Endodermal cell (in vitro differentiated cells): ENCODE results near the gene TRIM40. TPM values are rescaled to one million over a fixed set of nuclear protein-coding genes. Genes with fewer than 3 reads are reported as not detected.

ENCODE experiments used
- DNase-seq: peaks from one replicate; pipeline ENCODE4 v3.0.0-alpha.2; 2017
- H3K27ac ChIP-seq: 2 replicates; pipeline ENCODE4 v1.5.1; 2013; ENCODE audit warnings: mild to moderate bottlenecking, low read depth, low read length, moderate library complexity
- H3K27me3 ChIP-seq: 2 replicates; pipeline ENCODE4 v1.6.1; 2013; ENCODE audit warnings: mild to moderate bottlenecking, low read length, moderate library complexity; ENCODE audit not compliant: insufficient read depth, control insufficient read depth, poor library complexity, severe bottlenecking
- H3K36me3 ChIP-seq: 2 replicates; pipeline ENCODE4 v1.7.0; 2013; ENCODE audit warnings: mild to moderate bottlenecking, low read length, moderate library complexity; ENCODE audit not compliant: control insufficient read depth, insufficient read depth
- H3K4me1 ChIP-seq: one replicate; pipeline ENCODE4 v1.7.0; 2013; ENCODE audit warnings: low read length; ENCODE audit not compliant: control insufficient read depth, insufficient read depth
- H3K4me3 ChIP-seq: 2 replicates; pipeline ENCODE4 v1.5.1; 2013; ENCODE audit warnings: mild to moderate bottlenecking, low read length, moderate library complexity
- H3K9ac ChIP-seq: 2 replicates; pipeline ENCODE4 v1.6.1; 2013; ENCODE audit warnings: mild to moderate bottlenecking, low read length, moderate library complexity; ENCODE audit not compliant: poor library complexity, severe bottlenecking; ENCODE audit errors: extremely low read depth
- H3K9me3 ChIP-seq: 2 replicates; pipeline ENCODE4 v1.6.1; 2013; ENCODE audit warnings: mild to moderate bottlenecking, low read length, moderate library complexity; ENCODE audit not compliant: control insufficient read depth
- H3K27ac Mint-ChIP-seq: 2 replicates; pipeline ENCODE4 v1.8.0; 2020; ENCODE audit warnings: mixed read lengths
- H3K27me3 Mint-ChIP-seq: 2 replicates; pipeline ENCODE4 v1.8.0; 2021; ENCODE audit warnings: mild to moderate bottlenecking, mixed read lengths; ENCODE audit not compliant: insufficient read depth
- H3K36me3 Mint-ChIP-seq: 2 replicates; pipeline ENCODE4 v1.8.0; 2020; ENCODE audit warnings: low read depth, mixed read lengths
- H3K4me1 Mint-ChIP-seq: 2 replicates; pipeline ENCODE4 v1.8.0; 2020; ENCODE audit warnings: mixed read lengths
- H3K4me3 Mint-ChIP-seq: 2 replicates; pipeline ENCODE4 v1.8.0; 2020; ENCODE audit warnings: mild to moderate bottlenecking, moderate library complexity, mixed read lengths
- H3K9me3 Mint-ChIP-seq: 2 replicates; pipeline ENCODE4 v1.8.0; 2020; ENCODE audit warnings: mild to moderate bottlenecking, mixed read lengths
- CTCF ChIP-seq: fragments of 200-600 bp; sonication (generic); conservative IDR thresholded peaks from 2 replicates; pipeline ENCODE4 v1.5.0; 2021; ENCODE audit warnings: antibody characterized with exemption, mild to moderate bottlenecking
- WGBS, 2 experiments: methylation state at CpG; one replicate each; pipeline versions ENCODE4 v1.1.5 to v1.1.7; 2013; ENCODE audit warnings: missing lambda C conversion rate in 2 of 2, mixed read lengths in 1 of 2; ENCODE audit not compliant: insufficient coverage in 1 of 2, insufficient read length in 1 of 2; 5-methylcytosine and 5-hydroxymethylcytosine counted together
- total RNA-seq, 2 donors: library from RNA; stranded (reverse); fragmentation: NEBNext Ultra II Directional in 1 of 2; extraction: Animal tissue kit (Norgen Biotek cat#: 25700) in 1 of 2; gene quantifications; 2 replicates in 1 of 2; 3 replicates in 1 of 2; pipeline ENCODE4 v1.2.1, GENCODE V29; 2021

The TRIM40 gene
- total RNA-seq, 2 donors from 2014 or later: not detected

DNA sequence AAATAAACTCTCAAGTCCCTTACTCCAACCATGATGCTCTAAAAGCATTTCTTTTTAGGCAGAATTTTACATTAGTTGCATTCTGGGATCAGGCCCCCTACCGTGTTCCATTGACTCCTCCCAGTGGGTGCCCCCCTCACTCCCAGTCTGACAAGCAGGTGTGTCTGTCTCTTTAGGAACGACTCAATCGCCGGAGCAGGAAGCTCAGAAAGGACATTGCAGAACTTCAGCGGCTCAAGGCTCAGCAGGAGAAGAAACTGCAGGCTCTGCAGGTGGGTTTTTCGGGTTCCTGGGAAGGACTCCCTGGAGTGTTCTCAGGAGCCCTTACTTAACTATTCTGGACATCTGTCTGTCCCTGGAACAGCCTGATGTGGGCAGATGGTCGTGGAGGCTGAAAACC is 9.9 kb downstream of the TRIM40 start:
- H3K4me1 Mint-ChIP-seq: peaks cover 2% of the 10 kb centered on the region
- Histone ChIP-seq H3K4me3 (no peak overlapping the region), H3K9me3 (no peaks in the 10 kb centered on the region), H3K36me3 (no peaks in the 10 kb centered on the region), H3K27me3 (peaks cover 17% of the 10 kb centered on the region), H3K27ac (no peak overlapping the region), H3K9ac (no peak overlapping the region), H3K4me1 (no peaks in the 10 kb centered on the region)
- H3K9me3 Mint-ChIP-seq: no peaks in the 10 kb centered on the region
- no peak for TF ChIP-seq CTCF
- no peak overlapping the region for H3K4me3 Mint-ChIP-seq
- peaks cover 46% of the 10 kb centered on the region for H3K27me3 Mint-ChIP-seq
- 37 to 65% methylated on average over 2 to 7 of the region's 7 CpGs for WGBS, 2 experiments
- no peak overlapping the region for H3K27ac Mint-ChIP-seq
- no peak for DNase-seq
- H3K36me3 Mint-ChIP-seq: no peaks in the 10 kb centered on the region

DNA sequence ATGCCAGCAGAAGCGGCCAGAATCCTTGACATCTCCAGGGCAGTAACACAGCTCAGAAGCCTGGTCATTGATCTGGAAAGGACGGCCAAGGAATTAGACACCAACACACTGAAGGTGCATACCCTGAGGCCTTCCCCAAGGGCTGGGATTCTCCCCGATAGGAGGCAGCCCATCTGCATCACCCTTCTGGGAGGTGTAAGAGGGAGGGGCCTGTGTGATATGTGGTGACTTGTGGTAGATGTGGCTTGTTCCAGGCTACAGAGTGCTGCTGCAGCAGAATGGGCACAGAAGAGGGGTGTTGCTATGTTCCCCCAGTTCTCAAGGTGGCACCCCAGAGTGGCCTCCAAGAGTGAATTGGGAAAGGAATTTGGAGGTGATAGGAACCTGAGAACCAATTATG is 11.2 kb downstream of the TRIM40 start:
- TF ChIP-seq CTCF: no peak
- Histone ChIP-seq H3K9ac (no peak overlapping the region), H3K36me3 (no peaks in the 10 kb centered on the region), H3K27ac (no peak overlapping the region), H3K4me1 (no peaks in the 10 kb centered on the region), H3K27me3 (peaks cover 12% of the 10 kb centered on the region), H3K4me3 (no peak overlapping the region), H3K9me3 (no peaks in the 10 kb centered on the region)
- peaks cover 2% of the 10 kb centered on the region for H3K4me1 Mint-ChIP-seq
- no peak overlapping the region for H3K4me3 Mint-ChIP-seq
- H3K36me3 Mint-ChIP-seq: no peaks in the 10 kb centered on the region
- no peak for DNase-seq
- H3K27ac Mint-ChIP-seq: no peak overlapping the region
- 87 to 88% methylated on average over 2 to 3 of the region's 3 CpGs for WGBS, 2 experiments
- H3K27me3 Mint-ChIP-seq: peaks cover 39% of the 10 kb centered on the region
- no peaks in the 10 kb centered on the region for H3K9me3 Mint-ChIP-seq

DNA sequence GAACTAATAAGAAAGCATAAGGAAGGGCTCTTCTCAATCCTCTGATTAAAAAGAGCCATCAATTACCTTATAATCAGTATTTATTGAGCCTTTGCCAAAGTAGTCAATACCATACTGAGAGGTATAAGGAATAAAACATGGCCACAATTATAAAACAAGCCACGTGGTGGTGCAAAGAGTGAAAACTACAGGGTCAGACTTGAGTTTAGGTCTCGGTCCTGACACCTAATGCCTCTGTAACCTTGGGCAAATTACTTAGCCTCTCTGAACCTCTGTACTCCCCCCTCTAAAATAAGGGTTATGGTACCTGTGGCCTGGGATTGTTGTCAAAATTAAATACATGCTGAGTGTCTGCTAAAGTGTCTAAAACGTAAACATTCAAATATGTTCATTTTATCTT is 13.3 kb downstream of the TRIM40 start:
- Histone ChIP-seq H3K9ac (no peak overlapping the region), H3K36me3 (no peaks in the 10 kb centered on the region), H3K9me3 (no peaks in the 10 kb centered on the region), H3K27ac (no peak overlapping the region), H3K27me3 (peaks cover 12% of the 10 kb centered on the region), H3K4me3 (no peak overlapping the region), H3K4me1 (no peaks in the 10 kb centered on the region)
- no peaks in the 10 kb centered on the region for H3K36me3 Mint-ChIP-seq
- no peaks in the 10 kb centered on the region for H3K9me3 Mint-ChIP-seq
- no peak overlapping the region for H3K27ac Mint-ChIP-seq
- H3K4me3 Mint-ChIP-seq: no peak overlapping the region
- peaks cover 45% of the 10 kb centered on the region for H3K27me3 Mint-ChIP-seq
- DNase-seq: no peak
- peaks cover 2% of the 10 kb centered on the region for H3K4me1 Mint-ChIP-seq
- 63 to 76% methylated on average over 2 to 3 of the region's 3 CpGs for WGBS, 2 experiments
- peak; percentile 19 for TF ChIP-seq CTCF
